Breast epithelium (tissue), 3 donors: ENCODE measurements around the gene PPA2.

ENCODE experiments used
- CTCF ChIP-seq, 3 donors: fragments of 450-650 bp; IDR thresholded peaks; one replicate each; pipeline ENCODE4 v1.5.1; 2016 to 2017; ENCODE audit warnings: antibody characterized with exemption in 3 of 3, mild to moderate bottlenecking in 3 of 3, moderate library complexity in 3 of 3
- POLR2A ChIP-seq: fragments of 450-650 bp; IDR thresholded peaks from one replicate; pipeline ENCODE4 v1.6.1; 2016; ENCODE audit warnings: antibody characterized with exemption, mild to moderate bottlenecking, moderate library complexity

GRCh38 chr4:105351861-105352260 is 122.0 kb downstream of the PPA2 start:
- TF ChIP-seq CTCF (IDR thresholded peaks at IDR 0.05) (no peak), POLR2A (no peak)
